Measurements from ENCODE around the gene TEAD4.

Gene TEAD4

GRCh38 chr12:3000548-3001275 lies 41.5 kb downstream of the TEAD4 start:
- DNase-seq (ENCODE audit: low read depth in 4 of 4, low spot score in 1 of 4): no peak

- no peak for DNase-seq (ENCODE audit: low read depth in 4 of 4, low spot score in 1 of 4)
These were observed 43.4 kb downstream of the TEAD4 start for GRCh38 chr12:3002646-3003045.

GRCh38 chr12:3003357-3003992 lies 44.3 kb downstream of the TEAD4 start:
- no peak for DNase-seq (ENCODE audit: low read depth in 4 of 4, low spot score in 1 of 4)

- DNase-seq (ENCODE audit: low read depth in 4 of 4, low spot score in 1 of 4): no peak
These were observed 45.7 kb downstream of the TEAD4 start for GRCh38 chr12:3004655-3005565.

GRCh38 chr12:3005736-3006135 lies 46.5 kb downstream of the TEAD4 start:
- DNase-seq (ENCODE audit: low read depth in 4 of 4, low spot score in 1 of 4): no peak

- no peak for DNase-seq (ENCODE audit: low read depth in 4 of 4, low spot score in 1 of 4)
These were observed 50.6 kb downstream of the TEAD4 start for GRCh38 chr12:3009780-3010179.

GRCh38 chr12:3010214-3010930 lies 51.2 kb downstream of the TEAD4 start:
- no peak for DNase-seq (ENCODE audit: low read depth in 4 of 4, low spot score in 1 of 4)

- no peak for DNase-seq (ENCODE audit: low read depth in 4 of 4, low spot score in 1 of 4)
These were observed 53.6 kb downstream of the TEAD4 start for GRCh38 chr12:3012786-3013185.

GRCh38 chr12:3014641-3015040 lies 55.4 kb downstream of the TEAD4 start:
- no peak for DNase-seq (ENCODE audit: low read depth in 4 of 4, low spot score in 1 of 4)

- DNase-seq (ENCODE audit: low read depth in 4 of 4, low spot score in 1 of 4): no peak
These were observed 56.2 kb downstream of the TEAD4 start for GRCh38 chr12:3015356-3015755.

GRCh38 chr12:3016191-3016590 lies 57.0 kb downstream of the TEAD4 start:
- DNase-seq (ENCODE audit: low read depth in 4 of 4, low spot score in 1 of 4): no peak

GRCh38 chr12:3017281-3017680 lies 58.1 kb downstream of the TEAD4 start:
- no peak for DNase-seq (ENCODE audit: low read depth in 4 of 4, low spot score in 1 of 4)

- no peak for DNase-seq (ENCODE audit: low read depth in 4 of 4, low spot score in 1 of 4)
These were observed 59.2 kb downstream of the TEAD4 start for GRCh38 chr12:3018284-3019004.

GRCh38 chr12:3019005-3019680 lies 59.9 kb downstream of the TEAD4 start:
- DNase-seq (ENCODE audit: low read depth in 4 of 4, low spot score in 1 of 4): no peak

GRCh38 chr12:3020399-3020798 lies 61.2 kb downstream of the TEAD4 start:
- no peak for DNase-seq (ENCODE audit: low read depth in 4 of 4, low spot score in 1 of 4)

- DNase-seq (ENCODE audit: low read depth in 4 of 4, low spot score in 1 of 4): no peak
These were observed 61.7 kb downstream of the TEAD4 start for GRCh38 chr12:3020850-3021435.

- no peak for DNase-seq (ENCODE audit: low read depth in 4 of 4, low spot score in 1 of 4)
These were observed 63.2 kb downstream of the TEAD4 start for GRCh38 chr12:3022411-3022810.

- DNase-seq (ENCODE audit: low read depth in 4 of 4, low spot score in 1 of 4): no peak
These were observed 63.8 kb downstream of the TEAD4 start for GRCh38 chr12:3022961-3023360.

GRCh38 chr12:3028108-3028507 lies 68.9 kb downstream of the TEAD4 start:
- no peak for DNase-seq (ENCODE audit: low read depth in 4 of 4, low spot score in 1 of 4)

Data from stimulated activated CD4-positive, alpha-beta T cell treated with anti-CD3 and anti-CD28 coated beads, Interleukin-1b, Interleukin-23, amount 100 ng/mL, for 24 hours (primary cell).